Left ventricle myocardium inferior (tissue), 1 donor: ENCODE data around the gene CCDC34. TPM values are rescaled to one million over a fixed set of nuclear protein-coding genes. Genes with fewer than 3 reads are reported as not detected.

Experiments used
- DNase-seq: peaks from one replicate; pipeline ENCODE4 v3.0.0-alpha.2; 2020
- H3K27ac ChIP-seq: fragments of 200-600 bp; replicated peaks from 2 replicates; pipeline ENCODE4 v1.8.0; 2021
- H3K27me3 ChIP-seq: fragments of 200-600 bp; 2 replicates; pipeline ENCODE4 v1.8.0; 2021; ENCODE audit warnings: low read depth
- H3K36me3 ChIP-seq: fragments of 200-600 bp; 2 replicates; pipeline ENCODE4 v1.8.0; 2021
- H3K4me1 ChIP-seq: fragments of 200-600 bp; 2 replicates; pipeline ENCODE4 v1.8.0; 2021
- H3K4me3 ChIP-seq: fragments of 200-600 bp; 2 replicates; pipeline ENCODE4 v1.8.0; 2021; ENCODE audit warnings: mild to moderate bottlenecking, moderate library complexity
- H3K9me3 ChIP-seq: fragments of 200-600 bp; replicated peaks from 2 replicates; pipeline ENCODE4 v1.8.0; 2021
- intact Hi-C: fragments of 100-400 bp; cut with micrococcal nuclease; formaldehyde crosslinking; loops from one replicate; pipeline ENCODE4 v1.11.0; 2022
- total RNA-seq: library from RNA; stranded (reverse); fragmentation: NEBNext Ultra II Directional; extraction: Animal tissue kit (Norgen Biotek cat#: 25700); gene quantifications from one replicate; pipeline ENCODE4 v1.2.1, GENCODE V29; 2021
- TF ChIP-seq, protein P1 (sequence below): fragments of 200-600 bp; IDR thresholded peaks from 2 replicates; pipeline ENCODE4 v1.8.0; 2021; ENCODE audit warnings: antibody characterized with exemption, mild to moderate bottlenecking, borderline replicate concordance
- donor health status: DM: no; HTN: yes; CAD: no; lungs with severe emphysema.

Gene CCDC34
- total RNA-seq, 1 donor from 2014 or later = 1.6 TPM

DNA sequence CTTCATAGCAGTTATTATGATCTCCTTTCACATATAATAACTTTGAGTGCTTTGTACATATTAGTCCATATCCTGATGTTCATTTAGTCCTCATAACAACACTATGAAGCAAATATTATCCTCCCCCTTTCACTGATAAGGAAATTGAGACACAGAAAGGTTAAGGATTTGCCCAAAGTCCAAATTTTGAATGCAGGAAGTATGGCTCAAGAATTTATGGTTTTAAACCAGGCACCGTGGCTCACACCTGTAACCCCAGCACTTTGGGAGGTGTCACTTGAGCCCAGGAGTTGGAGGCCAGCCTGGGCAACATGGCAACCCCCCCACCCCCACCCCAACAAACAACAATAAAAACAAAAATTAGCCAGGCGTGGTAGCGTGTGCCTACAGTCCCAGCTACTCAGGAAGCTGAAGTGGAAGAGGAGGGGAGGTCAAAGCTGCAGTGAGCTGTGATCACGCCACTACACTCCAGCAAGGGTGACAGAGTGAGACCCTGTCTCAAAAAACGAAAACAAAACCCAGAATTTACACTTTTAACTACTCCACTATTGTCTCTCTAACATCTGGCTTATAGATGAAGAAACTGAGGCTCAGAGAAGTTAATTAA lies 8.6 kb downstream of the CCDC34 start:
- intact Hi-C loops = no loop called here
- H3K27ac ChIP-seq = no peak overlapping the region
- DNase-seq = no peak

DNA sequence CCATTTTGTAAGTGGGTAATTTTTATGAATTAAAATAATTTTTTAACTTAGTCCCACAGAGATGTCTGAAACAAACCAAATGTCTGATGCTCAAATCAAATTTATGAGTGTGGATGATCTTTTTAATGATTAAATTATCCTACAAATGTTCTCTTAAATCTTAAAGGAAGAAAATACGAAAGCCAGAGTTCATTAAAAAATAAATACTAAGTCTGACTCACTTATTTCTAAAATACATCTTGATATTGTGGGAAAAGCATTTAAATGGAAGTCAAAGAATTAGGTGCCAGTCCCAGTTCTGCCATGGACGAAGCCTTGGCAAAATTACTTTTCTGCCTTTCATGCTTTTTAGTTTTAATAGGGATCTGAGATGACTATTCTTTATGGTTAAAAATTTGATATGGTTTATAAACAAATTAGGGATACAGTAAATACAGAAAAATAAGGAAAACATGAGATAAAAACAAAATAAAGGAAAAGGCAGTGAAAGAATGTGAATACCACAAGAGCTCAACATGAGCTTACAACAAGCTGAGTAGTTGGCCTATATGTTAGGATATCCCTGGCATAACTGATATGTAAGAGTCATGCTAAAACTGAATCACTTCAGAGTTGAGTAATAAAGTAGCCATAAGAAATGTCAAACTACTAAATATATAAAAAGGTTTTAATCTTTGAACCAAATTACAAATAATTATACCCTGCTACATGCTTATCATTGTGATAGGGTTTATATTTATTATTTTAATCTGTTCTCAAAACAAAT lies 9.2 kb downstream of the CCDC34 start:
- DNase-seq = no peak
- H3K27ac ChIP-seq = no peak overlapping the region
- peaks cover 14% of the 10 kb centered on the region for H3K4me1 ChIP-seq
- H3K4me3 ChIP-seq = no peak overlapping the region
- intact Hi-C loops = no loop called here
- H3K36me3 ChIP-seq = no peaks in the 10 kb centered on the region
- TF ChIP-seq, protein P1, sequence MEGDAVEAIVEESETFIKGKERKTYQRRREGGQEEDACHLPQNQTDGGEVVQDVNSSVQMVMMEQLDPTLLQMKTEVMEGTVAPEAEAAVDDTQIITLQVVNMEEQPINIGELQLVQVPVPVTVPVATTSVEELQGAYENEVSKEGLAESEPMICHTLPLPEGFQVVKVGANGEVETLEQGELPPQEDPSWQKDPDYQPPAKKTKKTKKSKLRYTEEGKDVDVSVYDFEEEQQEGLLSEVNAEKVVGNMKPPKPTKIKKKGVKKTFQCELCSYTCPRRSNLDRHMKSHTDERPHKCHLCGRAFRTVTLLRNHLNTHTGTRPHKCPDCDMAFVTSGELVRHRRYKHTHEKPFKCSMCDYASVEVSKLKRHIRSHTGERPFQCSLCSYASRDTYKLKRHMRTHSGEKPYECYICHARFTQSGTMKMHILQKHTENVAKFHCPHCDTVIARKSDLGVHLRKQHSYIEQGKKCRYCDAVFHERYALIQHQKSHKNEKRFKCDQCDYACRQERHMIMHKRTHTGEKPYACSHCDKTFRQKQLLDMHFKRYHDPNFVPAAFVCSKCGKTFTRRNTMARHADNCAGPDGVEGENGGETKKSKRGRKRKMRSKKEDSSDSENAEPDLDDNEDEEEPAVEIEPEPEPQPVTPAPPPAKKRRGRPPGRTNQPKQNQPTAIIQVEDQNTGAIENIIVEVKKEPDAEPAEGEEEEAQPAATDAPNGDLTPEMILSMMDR = no peak
- no peaks in the 10 kb centered on the region for H3K9me3 ChIP-seq
- no peaks in the 10 kb centered on the region for H3K27me3 ChIP-seq

More for the DNA sequence above, 8.6 kb downstream of the CCDC34 start:
- TF ChIP-seq, protein P1 = no peak
- Histone ChIP-seq H3K4me3 (no peak overlapping the region), H3K9me3 (no peaks in the 10 kb centered on the region), H3K4me1 (peaks cover 14% of the 10 kb centered on the region), H3K36me3 (no peaks in the 10 kb centered on the region), H3K27me3 (no peaks in the 10 kb centered on the region)

DNA sequence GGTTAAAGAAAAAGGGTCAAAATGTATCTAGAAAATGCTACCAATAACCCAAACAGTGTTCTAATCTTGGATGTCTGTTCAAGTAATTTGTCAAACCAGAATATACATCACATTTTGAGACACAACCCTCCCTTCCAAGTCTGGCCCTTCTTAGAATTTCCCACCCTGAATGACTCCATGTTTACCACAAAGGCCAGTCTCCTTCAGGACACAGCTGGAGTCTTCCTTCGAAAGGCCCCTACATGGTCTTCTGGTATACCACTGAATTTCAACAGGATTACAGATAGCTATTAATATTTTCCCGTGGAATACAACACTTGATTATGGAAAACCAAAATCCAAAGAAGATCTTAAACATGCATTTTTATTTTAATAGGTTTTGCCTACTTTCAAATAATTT lies 10.2 kb downstream of the CCDC34 start:
- H3K27me3 ChIP-seq = no peaks in the 10 kb centered on the region
- H3K4me3 ChIP-seq = no peak overlapping the region
- DNase-seq = no peak
- peaks cover 23% of the 10 kb centered on the region for H3K4me1 ChIP-seq
- intact Hi-C loops = no loop called here
- TF ChIP-seq, protein P1 = no peak
- H3K27ac ChIP-seq = no peak overlapping the region
- no peaks in the 10 kb centered on the region for H3K36me3 ChIP-seq
- H3K9me3 ChIP-seq = no peaks in the 10 kb centered on the region

DNA sequence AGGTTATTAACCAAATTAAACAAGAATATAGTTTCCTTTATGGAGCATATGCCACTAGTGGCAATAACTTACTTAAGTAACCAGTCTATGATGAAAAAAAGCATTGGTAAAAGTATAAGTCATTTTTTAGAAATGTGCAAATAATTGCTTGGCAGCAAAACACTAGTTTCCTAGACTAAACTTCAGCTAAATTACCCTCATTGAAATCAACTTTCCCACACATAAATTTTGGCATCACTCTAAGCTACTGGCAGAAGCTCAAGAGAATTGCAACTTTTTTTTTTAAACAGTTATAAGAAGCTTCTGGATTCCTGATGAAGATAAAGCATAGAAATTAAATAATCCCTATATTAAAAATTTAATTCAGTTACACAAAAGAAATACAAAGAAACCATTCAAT lies 12.5 kb downstream of the CCDC34 start:
- no peaks in the 10 kb centered on the region for H3K36me3 ChIP-seq
- no peaks in the 10 kb centered on the region for H3K9me3 ChIP-seq
- no peaks in the 10 kb centered on the region for H3K27me3 ChIP-seq
- intact Hi-C loops = no loop called here
- TF ChIP-seq, protein P1 = no peak
- H3K4me3 ChIP-seq = no peak overlapping the region
- peaks cover 21% of the 10 kb centered on the region for H3K4me1 ChIP-seq
- no peak for DNase-seq
- no peak overlapping the region for H3K27ac ChIP-seq

DNA sequence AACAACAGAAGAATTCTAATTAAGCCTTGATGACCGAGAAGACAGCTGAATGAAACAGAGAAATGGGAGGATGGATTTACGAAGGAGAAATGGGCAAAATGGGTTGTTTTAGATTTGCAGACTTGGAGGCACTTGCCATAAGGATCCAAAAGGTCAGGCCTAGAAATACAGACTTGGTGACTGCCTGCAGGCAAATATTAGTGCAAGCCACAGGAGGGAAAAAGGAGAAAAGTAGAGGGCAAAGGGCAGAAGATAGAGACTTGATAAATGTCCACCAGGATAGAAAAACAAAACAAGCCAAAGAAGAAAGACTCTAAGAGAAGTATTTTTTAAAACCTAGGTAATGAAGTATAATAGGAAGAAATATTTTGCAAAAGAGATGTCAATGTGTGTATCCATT lies 13.1 kb downstream of the CCDC34 start:
- no peak for DNase-seq
- no peaks in the 10 kb centered on the region for H3K9me3 ChIP-seq
- no peaks in the 10 kb centered on the region for H3K27me3 ChIP-seq
- no peak overlapping the region for H3K4me3 ChIP-seq
- intact Hi-C loops = no loop called here
- no peak overlapping the region for H3K27ac ChIP-seq
- H3K4me1 ChIP-seq = peaks cover 21% of the 10 kb centered on the region
- TF ChIP-seq, protein P1 = no peak
- H3K36me3 ChIP-seq = no peaks in the 10 kb centered on the region
